GM12891 (cell line): ENCODE results near the gene DDI1.

Experiments used
- POLR2A ChIP-seq: IDR thresholded peaks from 2 replicates; pipeline ENCODE4 v1.6.1; 2011; ENCODE audit warnings: low read depth, low read length, control low read depth
- POLR2AphosphoS5 ChIP-seq: IDR thresholded peaks from 2 replicates; pipeline ENCODE4 v1.6.1; 2011; ENCODE audit warnings: low read depth, low read length, control low read depth

- TF ChIP-seq POLR2A (no peak), POLR2AphosphoS5 (no peak)
Measured at GRCh38 chr11:104003491-104003890, 32.9 kb upstream of the DDI1 start.
